HFF-Myc (cell line): ENCODE measurements around the gene PPM1M.
A peak's percentile ranks its signal among the peaks of the same experiment; 100 is the strongest.

ENCODE experiments used
- DNase-seq: peaks from one replicate; pipeline ENCODE4 v3.0.0-alpha.2; 2011; ENCODE audit warnings: low read depth; ENCODE audit errors: extremely low read depth
- H3K4me3 ChIP-seq: replicated peaks from 2 replicates; pipeline ENCODE4 v1.5.1; 2011; ENCODE audit warnings: low read depth, mild to moderate bottlenecking, control low read depth, low read length
- TF ChIP-seq, protein P1 (sequence below): IDR thresholded peaks from 2 replicates; pipeline ENCODE4 v1.5.1; 2012; ENCODE audit warnings: mild to moderate bottlenecking, low read depth, low read length, control low read depth; ENCODE audit errors: missing control alignments

The PPM1M gene

DNA sequence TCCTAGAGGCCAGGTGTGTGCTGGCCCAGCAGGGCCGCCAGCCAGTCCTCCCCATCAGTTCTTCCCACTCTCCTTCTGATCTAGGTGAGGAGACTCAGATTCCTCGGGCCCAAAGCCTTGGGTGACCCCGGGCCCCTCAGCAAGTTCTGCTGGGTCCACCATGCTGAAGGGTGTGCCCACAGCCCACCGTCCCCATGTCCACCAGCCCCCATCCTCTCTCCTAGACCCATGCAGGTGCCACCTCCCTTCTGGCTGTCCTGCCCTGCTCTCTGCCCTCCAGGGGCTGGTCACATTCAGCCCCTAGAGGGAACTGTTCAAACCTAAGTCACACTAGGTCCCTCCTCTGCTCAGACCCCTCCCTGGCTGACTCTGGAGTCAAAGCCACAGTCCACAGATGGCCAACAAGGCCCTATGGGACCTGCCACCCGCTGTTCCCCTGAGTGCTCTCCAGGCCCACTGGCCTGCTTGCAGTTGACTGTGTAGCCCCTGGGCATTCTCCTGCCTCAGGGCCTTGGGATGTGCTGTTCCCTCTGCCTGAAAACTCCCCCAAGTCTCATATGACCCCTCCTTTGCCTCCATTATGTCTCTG lies 19.2 kb upstream of the PPM1M start:
- TF ChIP-seq, protein P1, sequence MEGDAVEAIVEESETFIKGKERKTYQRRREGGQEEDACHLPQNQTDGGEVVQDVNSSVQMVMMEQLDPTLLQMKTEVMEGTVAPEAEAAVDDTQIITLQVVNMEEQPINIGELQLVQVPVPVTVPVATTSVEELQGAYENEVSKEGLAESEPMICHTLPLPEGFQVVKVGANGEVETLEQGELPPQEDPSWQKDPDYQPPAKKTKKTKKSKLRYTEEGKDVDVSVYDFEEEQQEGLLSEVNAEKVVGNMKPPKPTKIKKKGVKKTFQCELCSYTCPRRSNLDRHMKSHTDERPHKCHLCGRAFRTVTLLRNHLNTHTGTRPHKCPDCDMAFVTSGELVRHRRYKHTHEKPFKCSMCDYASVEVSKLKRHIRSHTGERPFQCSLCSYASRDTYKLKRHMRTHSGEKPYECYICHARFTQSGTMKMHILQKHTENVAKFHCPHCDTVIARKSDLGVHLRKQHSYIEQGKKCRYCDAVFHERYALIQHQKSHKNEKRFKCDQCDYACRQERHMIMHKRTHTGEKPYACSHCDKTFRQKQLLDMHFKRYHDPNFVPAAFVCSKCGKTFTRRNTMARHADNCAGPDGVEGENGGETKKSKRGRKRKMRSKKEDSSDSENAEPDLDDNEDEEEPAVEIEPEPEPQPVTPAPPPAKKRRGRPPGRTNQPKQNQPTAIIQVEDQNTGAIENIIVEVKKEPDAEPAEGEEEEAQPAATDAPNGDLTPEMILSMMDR = no peak
- no peak overlapping the region for H3K4me3 ChIP-seq
- no peak for DNase-seq

DNA sequence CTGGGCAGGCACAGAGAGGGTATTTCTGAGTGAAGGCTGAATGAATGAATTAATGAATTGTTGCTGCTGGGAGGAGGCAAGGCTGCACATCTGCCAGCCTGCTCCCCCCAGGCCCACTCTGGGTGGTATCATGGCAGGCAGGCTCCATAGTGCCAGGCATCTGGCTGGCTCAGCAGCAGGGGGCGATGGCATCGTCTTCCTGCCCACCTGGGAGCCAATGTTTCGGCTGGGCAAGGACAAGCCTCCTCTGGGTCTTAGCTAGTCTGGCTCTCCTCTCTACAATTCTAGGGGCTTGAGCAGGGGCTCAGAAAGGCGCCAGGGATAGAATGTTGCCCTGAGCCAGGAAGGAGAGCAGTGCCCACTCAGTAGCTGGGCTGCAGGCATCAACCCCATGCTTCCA lies 18.4 kb upstream of the PPM1M start:
- TF ChIP-seq, protein P1 = peak; percentile 11
- no peak for DNase-seq
- H3K4me3 ChIP-seq = no peak overlapping the region

DNA sequence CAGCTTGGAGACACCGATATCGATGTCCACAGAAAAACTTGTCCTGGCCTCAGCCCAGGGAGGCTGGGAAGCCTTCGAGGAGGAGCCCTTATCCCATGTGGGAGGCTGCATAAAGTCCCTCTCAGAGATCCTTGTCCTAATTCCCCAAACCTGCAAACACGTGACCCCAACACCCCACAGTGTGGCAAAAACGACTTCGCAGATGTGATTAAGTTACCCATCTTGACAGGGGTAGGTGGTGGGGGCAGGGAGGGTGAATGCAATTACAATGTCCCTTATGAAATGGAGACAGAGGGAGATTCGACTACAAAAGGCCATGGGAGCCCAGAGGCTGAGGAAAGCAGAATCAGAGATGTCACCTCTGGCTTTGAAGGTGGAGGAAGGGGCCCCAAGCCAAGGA lies 17.8 kb upstream of the PPM1M start:
- no peak for DNase-seq
- TF ChIP-seq, protein P1 = no peak
- no peak overlapping the region for H3K4me3 ChIP-seq

DNA sequence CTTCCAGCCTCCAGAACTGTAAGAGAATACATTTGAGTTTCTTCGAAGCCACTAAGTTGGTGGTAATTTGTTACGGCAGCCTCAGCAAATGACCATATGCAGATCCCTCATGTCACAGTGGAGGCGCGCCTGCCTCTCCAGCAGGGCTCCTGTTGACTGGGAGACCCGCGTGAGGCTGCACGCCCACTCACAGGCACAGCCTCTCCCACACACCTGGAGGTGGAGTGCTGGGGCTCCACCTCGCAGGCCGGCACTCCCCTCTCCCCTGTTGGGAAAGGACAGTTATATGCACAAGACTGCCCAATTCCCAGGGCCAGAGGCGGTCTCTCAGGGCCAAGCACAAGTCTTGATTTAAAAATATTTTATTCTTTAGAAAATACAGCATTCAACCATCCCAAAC lies 17.3 kb upstream of the PPM1M start:
- no peak overlapping the region for H3K4me3 ChIP-seq
- DNase-seq = no peak
- TF ChIP-seq, protein P1 = no peak

DNA sequence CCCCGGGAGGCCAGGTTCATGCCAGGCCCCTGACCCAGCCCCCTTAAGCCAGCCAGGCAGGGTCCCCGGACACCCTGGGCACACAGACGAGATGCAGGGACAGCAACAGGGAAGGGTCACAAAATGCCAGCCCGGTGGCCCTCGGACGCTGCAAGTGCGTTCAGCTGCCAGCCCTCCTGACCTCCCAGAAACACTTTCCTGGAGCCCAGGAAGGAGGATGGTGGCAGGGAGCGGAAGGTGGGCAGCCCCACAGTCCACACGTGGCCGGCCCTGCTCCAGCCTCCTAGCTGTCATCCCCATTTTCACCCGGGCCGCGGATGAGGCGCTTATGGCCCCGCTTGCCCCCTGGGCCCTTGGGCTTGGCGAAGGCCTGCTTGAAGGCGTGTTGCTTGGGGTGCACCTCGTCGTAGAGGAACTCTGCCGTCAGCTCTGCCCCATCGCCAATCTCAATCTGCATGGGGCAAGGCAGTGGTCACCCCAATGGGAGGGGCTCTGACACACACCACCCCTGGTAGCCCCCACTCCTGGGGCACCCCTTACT lies 16.7 kb upstream of the PPM1M start:
- TF ChIP-seq, protein P1 = no peak
- no peak overlapping the region for H3K4me3 ChIP-seq
- DNase-seq = no peak

DNA sequence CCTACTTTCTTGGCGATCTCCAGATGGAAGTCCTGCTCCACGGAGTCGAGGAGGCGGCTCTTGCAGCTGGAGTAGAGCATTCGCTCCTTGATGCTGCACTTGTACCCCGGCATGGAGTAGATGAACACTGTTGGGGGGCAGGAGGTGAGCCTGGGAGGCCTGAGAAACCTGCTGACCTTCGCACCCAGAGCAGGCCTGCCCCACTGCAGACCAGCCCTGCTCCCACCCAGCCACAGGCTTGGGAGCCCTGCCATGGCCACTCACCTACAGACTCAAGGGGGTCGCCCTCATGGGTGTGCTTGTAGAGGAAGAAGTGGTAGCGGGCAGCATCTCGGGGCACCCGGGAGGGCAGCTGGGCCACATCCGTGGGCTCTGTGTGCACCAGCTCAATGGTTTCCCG lies 15.9 kb upstream of the PPM1M start:
- no peak overlapping the region for H3K4me3 ChIP-seq
- TF ChIP-seq, protein P1 = no peak
- DNase-seq = no peak

DNA sequence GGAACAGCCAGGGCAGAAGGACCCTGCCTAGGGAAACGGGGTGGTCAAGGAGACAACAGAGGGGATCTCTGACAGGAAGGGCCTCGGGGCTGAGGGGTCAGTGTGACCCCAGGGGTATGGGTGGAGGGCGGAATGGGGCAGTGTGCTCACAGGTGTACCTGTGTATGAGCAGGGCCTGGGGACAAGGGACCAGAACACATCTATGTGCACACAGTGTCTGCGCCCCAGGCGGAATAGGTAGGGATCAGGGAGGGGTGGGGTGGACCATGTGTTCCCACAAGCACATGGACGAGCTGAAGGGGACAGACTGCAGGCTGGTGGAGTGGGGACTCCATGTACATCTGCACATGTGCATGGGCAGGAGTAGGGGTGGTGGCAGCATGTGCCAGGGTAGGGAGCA lies 15.1 kb upstream of the PPM1M start:
- TF ChIP-seq, protein P1 = no peak

More for the DNA sequence above, 15.1 kb upstream of the PPM1M start:
- no peak for DNase-seq
- H3K4me3 ChIP-seq = no peak overlapping the region
